ENCODE data around the gene IGFBP6.

IGFBP6 gene

GRCh38 chr12:53068811-53069585, 28.5 kb upstream of the IGFBP6 start:
- in situ Hi-C loops (cut with MboI; ENCODE audit: low sequenced_read_pairs), result loop anchor here (25.0 kb wide), 1 partner anchor 218 kb away; the partner anchor contains the start of genes MYG1 and PFDN5

DNA sequence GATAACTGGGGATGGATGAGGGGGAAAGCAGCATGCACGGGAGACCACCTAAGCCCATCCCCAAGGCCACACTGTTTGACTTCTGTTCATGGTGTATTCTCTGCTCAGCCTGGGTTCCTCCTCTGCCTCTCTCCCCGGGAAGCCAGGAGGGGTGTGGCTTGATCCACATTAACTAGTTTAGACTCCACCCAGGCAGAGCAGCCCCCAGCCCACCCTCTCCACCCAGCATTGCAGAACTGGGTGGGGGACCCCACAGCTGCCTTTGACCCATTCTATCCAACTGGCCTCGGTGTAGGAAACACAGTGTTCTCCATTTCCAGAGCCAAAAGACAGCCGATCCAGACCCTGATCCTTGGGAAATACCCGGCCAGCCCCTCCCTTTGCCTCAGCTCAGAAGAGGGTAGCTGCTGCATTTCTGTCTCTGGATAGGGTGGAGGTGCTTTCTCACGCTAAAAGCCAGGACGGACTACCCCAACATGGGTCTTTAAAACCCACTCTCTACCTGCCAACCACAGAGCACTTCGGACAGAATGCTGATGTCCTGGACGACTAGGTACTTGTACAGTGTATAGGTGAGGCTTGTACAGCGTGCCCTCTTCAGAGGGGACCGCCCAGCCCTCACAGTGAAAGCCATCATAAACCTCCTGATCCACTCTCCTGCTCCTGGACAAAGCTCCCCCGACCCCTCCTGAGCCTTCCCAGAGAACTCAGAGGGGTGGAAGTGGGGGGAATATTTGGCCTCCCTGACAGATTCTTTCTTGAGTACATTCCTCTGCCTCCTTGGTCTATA, 27.7 kb upstream of the IGFBP6 start:
- in situ Hi-C loops (cut with MboI; ENCODE audit: low sequenced_read_pairs), result loop anchor here (25.0 kb wide), 1 partner anchor 217 kb away; the partner anchor contains the start of genes MYG1 and PFDN5

GRCh38 chr12:53070877-53071492, 26.5 kb upstream of the IGFBP6 start:
- in situ Hi-C loops (cut with MboI; ENCODE audit: low sequenced_read_pairs), result loop anchor here (25.0 kb wide), 1 partner anchor 216 kb away; the partner anchor contains the start of genes MYG1 and PFDN5

- in situ Hi-C loops (cut with MboI; ENCODE audit: low sequenced_read_pairs), result loop anchor here (25.0 kb wide), 1 partner anchor 215 kb away; the partner anchor contains the start of genes MYG1 and PFDN5
Observed at GRCh38 chr12:53071591-53072551, 25.6 kb upstream of the IGFBP6 start.

DNA sequence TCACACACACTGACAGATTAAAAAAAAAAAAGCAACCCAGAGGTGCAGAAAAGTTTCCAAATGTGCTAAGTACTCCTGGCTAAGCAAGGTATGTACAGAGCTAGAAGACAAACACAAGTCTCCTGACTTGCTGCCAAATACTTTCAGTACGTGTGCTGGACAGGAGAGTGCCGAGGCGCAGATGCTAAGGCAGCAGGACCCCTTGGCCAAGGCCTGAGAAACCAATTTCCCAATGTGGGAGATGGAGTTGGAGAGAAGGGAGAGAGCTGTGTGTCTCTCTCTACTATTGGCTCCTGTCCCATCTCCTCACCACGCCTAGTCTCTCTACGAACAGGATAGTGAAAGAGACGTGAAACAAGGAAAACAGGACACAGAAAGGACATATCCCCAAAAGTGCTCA, 23.6 kb upstream of the IGFBP6 start:
- in situ Hi-C loops (cut with MboI; ENCODE audit: low sequenced_read_pairs), result loop anchor here (25.0 kb wide), 1 partner anchor 213 kb away; the partner anchor contains the start of genes MYG1 and PFDN5

DNA sequence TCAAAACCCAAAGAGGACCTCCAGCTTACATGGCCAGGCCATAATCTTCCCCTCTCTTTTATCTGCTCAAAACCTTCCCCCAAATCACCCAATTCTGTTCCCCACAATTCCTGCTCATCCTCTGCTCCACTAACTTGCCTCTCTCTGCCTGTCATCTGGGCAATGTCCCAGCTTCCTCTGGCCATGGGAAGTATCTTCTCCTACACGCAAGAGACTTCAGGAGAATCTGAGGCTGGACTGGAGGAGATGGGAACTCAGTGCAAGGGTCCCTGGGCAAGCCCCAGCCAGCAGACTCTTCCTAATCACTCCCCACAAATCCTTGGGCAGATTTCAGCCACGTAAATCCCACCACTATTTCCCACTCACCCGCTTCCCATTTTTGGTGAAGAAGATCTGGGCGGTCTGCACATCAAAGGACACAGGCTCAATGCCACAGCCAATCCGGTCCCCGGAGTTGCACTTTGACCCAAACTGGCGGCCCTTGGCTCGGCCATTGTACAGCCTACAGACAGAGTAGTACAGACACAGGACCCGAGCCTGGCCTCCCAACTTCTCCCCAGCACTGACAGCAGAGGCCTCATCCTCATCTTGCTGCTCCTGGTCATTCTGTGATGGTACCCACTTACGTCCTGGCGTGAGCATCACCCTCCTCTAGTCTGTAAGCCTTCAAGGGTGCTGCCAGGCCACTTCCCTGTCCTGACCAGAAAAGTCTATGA, 23.0 kb upstream of the IGFBP6 start:
- in situ Hi-C loops (cut with MboI; ENCODE audit: low sequenced_read_pairs), result loop anchor here (25.0 kb wide), 1 partner anchor 213 kb away; the partner anchor contains the start of genes MYG1 and PFDN5

DNA sequence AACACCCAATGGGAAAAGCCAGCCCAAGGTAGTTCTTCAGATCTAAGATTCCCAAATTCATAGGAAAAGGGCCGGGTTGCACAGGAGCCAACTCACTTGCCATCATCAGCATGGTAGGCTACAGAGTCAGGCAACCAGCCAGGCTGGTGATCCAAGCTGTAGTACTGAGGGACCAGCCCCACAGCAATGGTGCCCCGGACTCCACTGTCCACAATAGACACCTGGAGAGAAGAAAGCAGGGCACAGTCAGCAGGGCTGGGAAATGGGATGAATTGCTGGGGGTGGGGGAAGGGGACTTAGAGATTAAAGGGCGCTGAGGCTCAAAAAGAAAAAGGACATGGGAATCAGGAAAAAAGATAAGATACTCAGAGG, 22.5 kb upstream of the IGFBP6 start:
- in situ Hi-C loops (cut with MboI; ENCODE audit: low sequenced_read_pairs), result loop anchor here (25.0 kb wide), 1 partner anchor 212 kb away; the partner anchor contains the start of genes MYG1 and PFDN5

- in situ Hi-C loops (cut with MboI; ENCODE audit: low sequenced_read_pairs), result no loop called here
Observed at GRCh38 chr12:53076461-53076860, 21.0 kb upstream of the IGFBP6 start.

DNA sequence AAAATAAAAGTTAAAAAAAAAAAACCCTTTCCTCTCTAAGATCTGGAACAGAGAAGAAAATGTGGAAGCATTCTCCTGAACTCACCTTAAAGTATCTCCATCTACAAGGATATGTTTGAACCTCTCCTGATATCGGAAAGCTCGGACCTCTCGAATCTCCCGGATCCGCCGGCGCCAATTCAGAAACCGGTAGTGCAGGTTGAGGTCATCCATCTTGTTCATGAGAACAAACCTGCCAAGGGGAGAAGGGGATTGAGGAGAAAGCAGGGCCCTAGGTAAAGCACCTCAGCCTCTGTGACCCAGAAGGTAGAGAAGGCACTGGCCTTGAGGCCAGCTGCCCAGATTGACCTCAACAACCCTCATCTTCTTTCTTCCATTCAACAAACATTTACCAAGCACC, 20.4 kb upstream of the IGFBP6 start:
- in situ Hi-C loops (cut with MboI; ENCODE audit: low sequenced_read_pairs), result no loop called here

GRCh38 chr12:53078425-53079225, 18.8 kb upstream of the IGFBP6 start:
- in situ Hi-C loops (cut with MboI; ENCODE audit: low sequenced_read_pairs), result no loop called here

GRCh38 chr12:53079226-53080117, 18.0 kb upstream of the IGFBP6 start, which contains the start of gene SPRYD3:
Gene SPRYD3, minus strand, starts transcription at chr12:53079390. Its CDS starts 57 bp downstream, at chr12:53079333.
- in situ Hi-C loops (cut with MboI; ENCODE audit: low sequenced_read_pairs), result no loop called here

- in situ Hi-C loops (cut with MboI; ENCODE audit: low sequenced_read_pairs), result no loop called here
Observed at GRCh38 chr12:53082637-53083175, 14.8 kb upstream of the IGFBP6 start.

DNA sequence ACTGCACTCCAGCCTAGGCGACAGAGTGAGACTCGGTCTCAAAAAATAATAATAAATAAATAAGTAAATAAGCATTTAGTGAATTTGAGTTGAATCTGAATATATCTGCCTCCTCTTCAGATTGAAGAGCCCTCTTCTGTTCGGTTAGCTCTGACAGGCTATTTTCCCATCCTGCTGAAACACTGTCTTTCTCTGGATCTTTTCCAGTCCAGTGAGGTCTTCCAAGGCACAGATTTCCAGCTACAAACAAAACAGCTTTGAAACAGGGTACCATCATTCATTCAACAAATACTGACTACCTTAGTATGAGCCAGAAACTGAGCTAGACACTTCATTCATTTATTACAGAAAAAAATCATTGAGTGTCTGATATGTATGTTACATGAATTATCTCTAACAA, 11.1 kb upstream of the IGFBP6 start:
- in situ Hi-C loops (cut with MboI; ENCODE audit: low sequenced_read_pairs), result no loop called here

DNA sequence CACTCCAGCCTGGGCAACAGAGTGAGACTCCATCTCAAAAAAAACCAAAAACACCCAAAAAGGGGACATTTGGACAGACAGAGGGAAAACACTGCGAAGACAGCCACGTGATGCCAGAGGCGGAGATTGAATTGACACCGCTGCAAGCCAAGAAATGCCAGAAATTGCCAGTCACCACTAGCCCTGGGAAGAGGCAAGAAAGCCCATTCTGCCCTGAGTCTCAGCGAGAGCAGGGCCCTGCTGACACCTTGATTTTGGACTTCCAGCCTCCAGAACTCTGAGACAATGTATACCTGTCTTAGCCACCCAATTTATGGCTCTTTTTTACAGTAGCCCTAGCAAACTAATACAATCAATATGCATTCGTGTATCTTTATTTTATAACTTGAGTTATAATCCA, 7.4 kb upstream of the IGFBP6 start:
- in situ Hi-C loops (cut with MboI; ENCODE audit: low sequenced_read_pairs), result no loop called here

DNA sequence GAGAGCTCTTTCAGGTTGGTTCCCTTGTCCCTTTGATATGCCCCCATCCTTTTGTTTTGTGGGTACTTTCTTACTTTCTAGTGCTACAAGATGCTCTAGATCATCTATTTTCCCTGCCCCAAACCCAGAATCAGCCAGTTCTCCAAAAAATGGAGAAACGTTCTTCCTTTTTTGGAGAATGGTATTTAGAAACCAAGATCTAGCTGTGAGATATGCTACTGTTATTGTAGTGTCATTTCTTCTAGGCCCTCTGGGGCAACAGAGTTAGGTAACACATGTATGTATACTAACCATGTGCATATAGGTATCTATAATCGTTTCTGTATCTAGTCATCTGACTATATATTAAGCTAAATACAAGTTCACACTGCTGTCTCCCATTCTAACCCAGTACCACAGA, 6.9 kb upstream of the IGFBP6 start:
- in situ Hi-C loops (cut with MboI; ENCODE audit: low sequenced_read_pairs), result no loop called here

- in situ Hi-C loops (cut with MboI; ENCODE audit: low sequenced_read_pairs), result no loop called here
Observed at GRCh38 chr12:53091756-53092155, 5.7 kb upstream of the IGFBP6 start.

DNA sequence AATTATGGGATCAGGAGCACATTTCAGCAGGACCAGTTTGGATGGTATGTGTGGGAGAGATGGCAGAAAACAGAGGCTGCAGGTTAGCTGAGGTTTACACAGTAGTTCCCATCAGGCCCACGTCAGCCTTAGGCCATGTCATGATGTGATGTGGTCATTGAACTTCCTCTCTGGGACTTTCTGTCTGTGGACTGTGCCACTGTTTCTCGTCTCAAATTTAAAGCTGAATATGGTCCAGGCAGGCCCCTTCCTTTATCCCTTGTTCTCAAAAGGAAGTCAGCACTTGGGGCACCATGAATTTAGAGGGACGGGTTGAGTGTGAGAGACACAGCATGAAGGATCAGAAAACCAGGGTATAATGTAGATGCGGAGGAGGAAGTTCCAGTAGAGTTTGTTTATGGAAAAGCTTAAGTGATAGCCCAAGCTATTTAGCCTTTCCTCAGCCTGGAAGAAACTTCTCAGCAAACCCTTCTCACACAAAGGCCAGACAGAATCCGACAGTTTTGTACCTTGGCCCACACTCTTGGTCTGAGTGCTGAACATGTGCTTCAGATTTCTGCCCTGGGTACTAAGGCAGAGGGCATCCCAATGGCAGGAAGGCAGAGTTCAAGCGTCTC, 3.6 kb upstream of the IGFBP6 start:
- in situ Hi-C loops (cut with MboI; ENCODE audit: low sequenced_read_pairs), result no loop called here
